GM06990 (cell line): ENCODE results near the gene RPTOR.

Experiments used
- DNase-seq: peaks from one replicate; pipeline ENCODE4 v3.0.0-alpha.2; 2011; ENCODE audit not compliant: insufficient read length; ENCODE audit errors: extremely low read depth
- H3K27me3 ChIP-seq: replicated peaks from 2 replicates; pipeline ENCODE4 v1.6.0; 2011; ENCODE audit warnings: low read length; ENCODE audit not compliant: control insufficient read depth, insufficient read depth
- H3K36me3 ChIP-seq: 2 replicates; pipeline ENCODE4 v1.5.1; 2011; ENCODE audit warnings: low read length; ENCODE audit not compliant: control insufficient read depth, insufficient read depth
- H3K4me3 ChIP-seq: replicated peaks from 2 replicates; pipeline ENCODE4 v1.5.1; 2011; ENCODE audit warnings: low read depth, mild to moderate bottlenecking, control low read depth, low read length
- CTCF ChIP-seq: IDR thresholded peaks from 2 replicates; pipeline ENCODE4 v1.5.1; 2011; ENCODE audit warnings: low read length, control low read depth, mild to moderate bottlenecking, inconsistent platforms; ENCODE audit not compliant: insufficient read depth, poor library complexity, severe bottlenecking

The RPTOR gene

DNA sequence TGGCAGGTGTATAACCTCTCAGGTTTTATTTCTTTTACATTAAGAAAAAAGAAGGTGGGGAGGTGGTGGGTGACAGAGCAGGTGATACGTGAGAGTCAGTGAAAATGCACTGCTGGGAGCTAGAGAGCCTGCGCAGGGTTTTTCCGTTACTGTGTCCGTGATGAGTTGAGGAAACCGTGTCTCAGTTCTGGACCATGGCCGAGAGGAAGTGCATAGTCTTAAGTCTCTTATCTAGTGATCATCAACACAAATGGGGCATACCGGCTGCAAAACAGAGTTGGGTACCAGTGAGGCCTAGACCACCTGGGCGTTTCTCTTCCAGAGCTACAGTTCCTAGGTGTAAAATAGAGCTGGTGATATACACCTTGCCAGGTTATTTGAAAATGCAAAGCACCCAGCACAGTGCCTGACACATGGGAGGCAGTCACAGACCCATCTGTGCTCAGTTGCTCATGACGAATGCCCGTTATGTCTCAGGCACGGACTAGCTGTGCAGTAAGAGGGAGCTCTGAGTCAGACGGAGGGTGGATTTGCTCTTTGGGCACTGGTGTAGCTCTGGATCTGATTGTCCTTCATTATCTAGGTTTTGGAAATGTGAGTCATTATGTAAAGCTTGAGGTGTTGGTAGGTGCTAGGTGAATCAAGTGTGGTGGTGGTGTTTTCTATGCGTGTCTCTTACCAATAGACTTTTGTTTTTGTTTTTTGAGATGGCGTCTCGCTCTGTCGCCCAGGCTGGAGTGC is 60.9 kb downstream of the RPTOR start:
- DNase-seq = peak; percentile 79
- Histone ChIP-seq H3K27me3 (no peaks in the 10 kb centered on the region), H3K36me3 (no peaks in the 10 kb centered on the region; the same call in 1 of the 2 replicates), H3K4me3 (peak overlapping the region; percentile 44)
- TF ChIP-seq CTCF = no peak

DNA sequence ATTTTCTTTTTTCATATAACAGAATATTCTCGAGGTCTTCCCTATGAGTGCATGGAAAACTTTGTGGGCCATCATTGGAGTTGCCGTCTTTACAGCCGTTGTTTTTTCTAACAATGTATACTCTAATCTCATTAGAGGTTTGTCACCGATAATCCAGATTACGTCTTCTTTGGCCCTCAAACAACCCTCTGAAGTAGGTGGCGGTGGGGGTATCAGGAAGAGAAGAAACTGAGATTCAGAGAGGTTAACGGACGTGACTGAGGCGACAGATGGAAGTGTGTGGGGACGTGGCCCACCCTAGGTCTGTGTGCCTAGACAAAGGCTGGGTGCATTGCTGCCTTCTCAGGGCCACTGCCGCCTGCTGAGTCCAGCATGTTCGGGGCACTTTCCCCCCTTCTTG is 63.7 kb downstream of the RPTOR start:
- no peak for TF ChIP-seq CTCF
- no peaks in the 10 kb centered on the region for H3K36me3 ChIP-seq
- no peaks in the 10 kb centered on the region for H3K27me3 ChIP-seq
- no peak overlapping the region for H3K4me3 ChIP-seq
- no peak for DNase-seq

GRCh38 chr17:80609757-80610156 is 65.1 kb downstream of the RPTOR start:
- Histone ChIP-seq H3K36me3 (no peaks in the 10 kb centered on the region), H3K27me3 (no peaks in the 10 kb centered on the region), H3K4me3 (no peak overlapping the region)
- TF ChIP-seq CTCF = no peak
- DNase-seq = no peak

- TF ChIP-seq CTCF = no peak
- no peak overlapping the region for H3K4me3 ChIP-seq
- no peak for DNase-seq
- H3K27me3 ChIP-seq = no peaks in the 10 kb centered on the region
- no peaks in the 10 kb centered on the region for H3K36me3 ChIP-seq
Observed at GRCh38 chr17:80611816-80612215, 67.2 kb downstream of the RPTOR start.

- no peak for TF ChIP-seq CTCF
- Histone ChIP-seq H3K36me3 (no peaks in the 10 kb centered on the region), H3K4me3 (no peak overlapping the region), H3K27me3 (no peaks in the 10 kb centered on the region)
- DNase-seq = no peak
Observed at GRCh38 chr17:80612997-80613731, 68.5 kb downstream of the RPTOR start.
